Measurements from ENCODE around the gene FAM234A. TPM values are rescaled to one million over a fixed set of nuclear protein-coding genes. Genes with fewer than 3 reads are reported as not detected.

FAM234A gene
- total RNA-seq, 1 experiment from 2014 or later = 102 TPM

DNA sequence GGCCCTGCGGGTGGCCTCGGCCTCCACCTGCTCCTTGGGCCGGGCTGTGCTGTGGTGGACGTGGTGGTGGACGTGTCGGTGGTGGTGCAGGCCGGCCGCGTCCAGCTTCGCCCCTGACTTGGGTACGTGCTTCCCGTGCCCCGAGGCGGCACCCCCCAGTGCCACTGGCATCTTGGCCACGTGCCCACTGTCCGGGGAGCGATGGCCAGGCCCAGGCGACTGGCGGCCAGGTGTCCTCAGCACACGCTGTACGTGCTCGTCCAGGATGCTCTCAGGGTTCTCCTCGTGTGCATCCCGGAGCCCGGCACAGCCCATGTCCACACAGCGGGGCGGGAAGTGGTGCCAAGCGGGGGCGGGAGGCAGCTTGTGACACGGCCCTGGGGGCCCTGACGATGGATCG lies 63.2 kb downstream of the FAM234A start:
- Histone ChIP-seq H3K9me3 (replicated peaks) (no peaks in the 10 kb centered on the region), H3K27ac (no peak overlapping the region), H3K36me3 (peaks cover 21% of the 10 kb centered on the region), H3K4me1 (replicated peaks) (no peaks in the 10 kb centered on the region), H3K4me3 (no peak overlapping the region), H3K27me3 (replicated peaks) (no peaks in the 10 kb centered on the region)
- no peak for DNase-seq (ENCODE audit: low read depth in 1 of 2, low spot score in 2 of 2)

GRCh38 chr16:301235-301634 lies 66.6 kb downstream of the FAM234A start:
- Histone ChIP-seq H3K4me3 (no peak overlapping the region), H3K9me3 (replicated peaks) (no peaks in the 10 kb centered on the region), H3K27me3 (replicated peaks) (no peaks in the 10 kb centered on the region), H3K4me1 (replicated peaks) (no peaks in the 10 kb centered on the region), H3K36me3 (peaks cover 14% of the 10 kb centered on the region), H3K27ac (no peak overlapping the region)
- DNase-seq (ENCODE audit: low read depth in 1 of 2, low spot score in 2 of 2) = no peak

DNA sequence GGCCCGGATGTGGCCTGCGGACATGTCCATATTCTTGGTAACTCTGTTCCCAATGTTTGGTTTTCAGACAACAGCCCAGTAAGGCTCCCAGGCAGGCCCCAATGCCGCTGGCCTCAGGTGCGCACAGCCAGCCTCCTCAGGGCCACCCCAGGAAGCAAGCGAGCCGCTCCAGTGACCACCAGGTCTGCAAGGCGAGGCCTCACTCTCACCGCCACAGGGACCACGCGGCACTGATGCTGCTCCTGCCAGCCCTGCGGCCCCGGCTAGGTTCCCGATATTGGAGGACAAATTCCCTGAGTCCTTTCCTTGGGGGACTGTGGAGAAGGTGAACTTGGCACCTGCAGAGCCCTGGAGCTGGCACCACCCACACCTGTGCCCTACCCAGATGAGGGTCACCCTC lies 67.3 kb downstream of the FAM234A start:
- no peaks in the 10 kb centered on the region for H3K4me1 ChIP-seq (replicated peaks)
- H3K36me3 ChIP-seq = peaks cover 12% of the 10 kb centered on the region
- no peaks in the 10 kb centered on the region for H3K27me3 ChIP-seq (replicated peaks)
- H3K27ac ChIP-seq = no peak overlapping the region
- H3K9me3 ChIP-seq (replicated peaks) = no peaks in the 10 kb centered on the region
- DNase-seq (ENCODE audit: low read depth in 1 of 2, low spot score in 2 of 2) = no peak
- H3K4me3 ChIP-seq = no peak overlapping the region

- no peaks in the 10 kb centered on the region for H3K4me1 ChIP-seq (replicated peaks)
- H3K27ac ChIP-seq = no peak overlapping the region
- H3K9me3 ChIP-seq (replicated peaks) = no peaks in the 10 kb centered on the region
- no peaks in the 10 kb centered on the region for H3K27me3 ChIP-seq (replicated peaks)
- no peak for DNase-seq (ENCODE audit: low read depth in 1 of 2, low spot score in 2 of 2)
- no peak overlapping the region for H3K4me3 ChIP-seq
- peaks cover 15% of the 10 kb centered on the region for H3K36me3 ChIP-seq
These were observed 69.3 kb downstream of the FAM234A start for GRCh38 chr16:303760-304505.

DNA sequence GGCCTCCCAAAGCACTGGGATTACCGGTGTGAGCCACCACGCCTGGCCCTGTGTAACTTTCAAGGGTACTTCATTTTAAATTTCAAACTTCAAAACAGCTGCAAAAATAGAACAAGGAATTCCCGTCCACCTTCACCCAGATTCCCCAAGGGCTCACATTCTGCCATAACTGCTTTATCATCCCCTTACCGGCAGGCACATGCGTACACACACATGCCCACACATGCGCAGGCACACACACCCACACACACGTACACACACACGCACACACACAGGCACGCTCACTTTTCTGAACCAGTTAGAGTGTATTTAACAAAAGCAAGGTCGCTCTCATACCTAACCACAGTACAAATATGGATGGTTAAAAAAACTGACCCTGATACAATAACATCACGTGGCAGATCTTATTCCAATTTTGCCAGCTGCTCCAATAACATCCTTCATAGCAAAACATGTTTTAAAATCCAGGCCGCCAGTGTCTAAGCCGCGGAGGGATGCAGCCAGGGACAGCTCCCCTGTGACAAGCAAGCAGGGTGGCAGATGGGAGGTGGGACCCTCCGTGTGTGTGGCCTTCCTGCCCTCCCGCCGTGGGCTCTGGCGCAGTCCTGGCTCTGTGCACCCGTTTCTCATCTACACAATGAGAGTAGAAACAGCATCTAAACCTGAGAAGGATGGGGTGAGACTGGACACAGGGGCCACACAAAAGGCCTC lies 71.5 kb downstream of the FAM234A start:
- H3K4me1 ChIP-seq (replicated peaks) = no peaks in the 10 kb centered on the region
- H3K9me3 ChIP-seq (replicated peaks) = no peaks in the 10 kb centered on the region
- peaks cover 21% of the 10 kb centered on the region for H3K36me3 ChIP-seq
- DNase-seq (ENCODE audit: low read depth in 1 of 2, low spot score in 2 of 2) = no peak
- H3K27me3 ChIP-seq (replicated peaks) = no peaks in the 10 kb centered on the region
- no peak overlapping the region for H3K4me3 ChIP-seq
- no peak overlapping the region for H3K27ac ChIP-seq

DNA sequence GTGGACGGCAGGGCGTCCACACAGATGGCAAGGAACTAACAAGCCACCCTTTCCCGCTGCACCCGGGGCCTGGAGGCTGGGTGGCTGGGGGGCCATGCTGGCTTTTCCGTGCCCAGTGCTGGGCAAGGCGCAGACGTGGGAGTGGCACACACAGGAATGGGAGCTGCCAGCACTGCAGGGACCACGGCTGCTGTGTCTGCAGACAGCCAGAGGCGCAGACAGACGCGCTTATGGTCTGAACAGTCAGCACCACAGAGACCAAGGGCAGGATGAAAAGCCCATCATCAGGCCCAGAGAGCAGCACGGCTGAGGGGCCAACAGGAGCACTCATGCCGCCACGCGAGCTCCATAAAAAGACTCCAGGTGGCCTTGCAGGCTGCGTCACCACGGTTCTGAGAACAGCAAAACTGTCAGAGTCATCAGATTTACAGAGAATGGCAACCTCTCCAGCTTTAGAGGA lies 72.3 kb downstream of the FAM234A start:
- Histone ChIP-seq H3K27me3 (replicated peaks) (no peaks in the 10 kb centered on the region), H3K4me3 (no peak overlapping the region), H3K4me1 (replicated peaks) (no peaks in the 10 kb centered on the region), H3K27ac (no peak overlapping the region), H3K36me3 (peaks cover 21% of the 10 kb centered on the region), H3K9me3 (replicated peaks) (no peaks in the 10 kb centered on the region)
- DNase-seq (ENCODE audit: low read depth in 1 of 2, low spot score in 2 of 2) = no peak

- no peaks in the 10 kb centered on the region for H3K27me3 ChIP-seq (replicated peaks)
- H3K4me1 ChIP-seq (replicated peaks) = no peaks in the 10 kb centered on the region
- peaks cover 21% of the 10 kb centered on the region for H3K36me3 ChIP-seq
These were observed 73.2 kb downstream of the FAM234A start for GRCh38 chr16:307691-308312.

DNA sequence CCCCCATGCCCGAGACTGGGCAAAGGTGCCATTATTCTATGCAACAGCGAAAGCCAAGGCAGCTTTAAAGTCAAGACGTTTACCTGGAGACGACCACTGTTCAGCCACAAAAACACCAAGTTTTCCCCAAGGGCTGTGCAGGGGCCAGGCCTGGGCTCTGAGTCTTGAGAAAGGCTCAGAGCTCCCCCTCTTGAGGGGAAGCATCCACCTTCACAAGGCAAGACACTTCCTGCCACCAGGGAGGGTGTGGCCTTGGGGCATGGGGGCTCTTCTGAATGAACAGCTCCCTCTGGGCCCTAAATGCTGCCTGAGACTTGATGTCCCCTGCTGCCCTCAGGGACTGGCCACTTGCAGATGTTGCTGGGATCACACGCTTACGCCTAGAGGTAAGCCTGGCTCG lies 74.9 kb downstream of the FAM234A start:
- no peaks in the 10 kb centered on the region for H3K9me3 ChIP-seq (replicated peaks)
- no peaks in the 10 kb centered on the region for H3K4me1 ChIP-seq (replicated peaks)
- H3K4me3 ChIP-seq = no peak overlapping the region
- no peaks in the 10 kb centered on the region for H3K27me3 ChIP-seq (replicated peaks)
- DNase-seq (ENCODE audit: low read depth in 1 of 2, low spot score in 2 of 2) = no peak
- H3K36me3 ChIP-seq = peaks cover 26% of the 10 kb centered on the region
- no peak overlapping the region for H3K27ac ChIP-seq

More at GRCh38 chr16:307691-308312, 73.2 kb downstream of the FAM234A start:
- Histone ChIP-seq H3K4me3 (no peak overlapping the region), H3K27ac (no peak overlapping the region), H3K9me3 (replicated peaks) (no peaks in the 10 kb centered on the region)
- no peak for DNase-seq (ENCODE audit: low read depth in 1 of 2, low spot score in 2 of 2)

DNA sequence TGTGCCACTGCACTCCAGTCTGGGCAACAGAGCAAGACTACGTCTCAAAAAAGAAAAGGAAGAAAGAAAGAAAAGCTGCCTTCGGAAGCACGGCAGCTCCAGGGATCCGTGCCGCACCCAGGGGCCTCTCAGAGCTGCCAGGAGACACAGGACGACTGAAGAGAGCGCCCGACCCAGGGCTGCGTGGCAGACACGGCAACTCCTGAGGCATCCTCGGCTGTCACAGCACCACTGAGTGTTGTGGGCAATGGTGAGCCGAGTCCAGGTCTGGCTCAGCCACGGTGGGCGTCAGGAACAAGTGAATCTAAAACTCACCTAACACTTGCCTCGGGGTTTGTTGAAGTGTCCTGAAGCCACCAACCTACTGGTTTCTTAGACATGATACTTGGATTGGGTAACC lies 77.1 kb downstream of the FAM234A start:
- Histone ChIP-seq H3K27ac (no peak overlapping the region), H3K36me3 (peaks cover 23% of the 10 kb centered on the region), H3K9me3 (replicated peaks) (no peaks in the 10 kb centered on the region), H3K27me3 (replicated peaks) (no peaks in the 10 kb centered on the region), H3K4me3 (no peak overlapping the region), H3K4me1 (replicated peaks) (no peaks in the 10 kb centered on the region)
- DNase-seq (ENCODE audit: low read depth in 1 of 2, low spot score in 2 of 2) = no peak

DNA sequence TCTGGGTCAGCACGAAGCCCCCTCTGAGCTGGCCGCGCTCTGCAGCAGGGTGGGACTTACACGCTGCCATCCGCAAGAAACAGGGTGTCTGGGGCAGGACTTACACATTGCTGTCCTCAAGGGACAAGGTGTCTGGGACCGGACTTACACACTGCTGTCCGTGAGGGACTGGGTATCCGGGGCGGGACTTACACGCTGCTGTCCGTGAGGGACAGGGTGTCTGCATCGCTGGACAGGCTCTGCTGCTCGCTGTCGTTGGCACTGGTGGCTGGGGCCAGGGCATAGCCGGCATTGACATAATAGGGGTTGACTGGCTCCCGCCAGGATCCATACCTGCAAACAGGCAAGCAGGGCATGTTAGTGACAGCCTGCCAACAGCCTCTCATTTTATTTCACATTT lies 79.7 kb downstream of the FAM234A start:
- H3K4me1 ChIP-seq (replicated peaks) = no peaks in the 10 kb centered on the region
- no peak overlapping the region for H3K4me3 ChIP-seq
- H3K9me3 ChIP-seq (replicated peaks) = no peaks in the 10 kb centered on the region
- H3K27me3 ChIP-seq (replicated peaks) = no peaks in the 10 kb centered on the region
- H3K27ac ChIP-seq = no peak overlapping the region
- peaks cover 15% of the 10 kb centered on the region; the same call in 1 of the 2 replicates for H3K36me3 ChIP-seq
- no peak for DNase-seq (ENCODE audit: low read depth in 1 of 2, low spot score in 2 of 2)

GRCh38 chr16:314795-315299 lies 80.2 kb downstream of the FAM234A start:
- DNase-seq (ENCODE audit: low read depth in 1 of 2, low spot score in 2 of 2) = no peak
- no peaks in the 10 kb centered on the region for H3K4me1 ChIP-seq (replicated peaks)
- no peaks in the 10 kb centered on the region for H3K27me3 ChIP-seq (replicated peaks)
- peaks cover 11% of the 10 kb centered on the region; the same call in 1 of the 2 replicates for H3K36me3 ChIP-seq
- no peaks in the 10 kb centered on the region for H3K9me3 ChIP-seq (replicated peaks)
- H3K4me3 ChIP-seq = no peak overlapping the region
- H3K27ac ChIP-seq = no peak overlapping the region

Measured in SJSA1 (cell line).